ENCODE measurements around the gene ARHGAP5.

Gene ARHGAP5, protein sequence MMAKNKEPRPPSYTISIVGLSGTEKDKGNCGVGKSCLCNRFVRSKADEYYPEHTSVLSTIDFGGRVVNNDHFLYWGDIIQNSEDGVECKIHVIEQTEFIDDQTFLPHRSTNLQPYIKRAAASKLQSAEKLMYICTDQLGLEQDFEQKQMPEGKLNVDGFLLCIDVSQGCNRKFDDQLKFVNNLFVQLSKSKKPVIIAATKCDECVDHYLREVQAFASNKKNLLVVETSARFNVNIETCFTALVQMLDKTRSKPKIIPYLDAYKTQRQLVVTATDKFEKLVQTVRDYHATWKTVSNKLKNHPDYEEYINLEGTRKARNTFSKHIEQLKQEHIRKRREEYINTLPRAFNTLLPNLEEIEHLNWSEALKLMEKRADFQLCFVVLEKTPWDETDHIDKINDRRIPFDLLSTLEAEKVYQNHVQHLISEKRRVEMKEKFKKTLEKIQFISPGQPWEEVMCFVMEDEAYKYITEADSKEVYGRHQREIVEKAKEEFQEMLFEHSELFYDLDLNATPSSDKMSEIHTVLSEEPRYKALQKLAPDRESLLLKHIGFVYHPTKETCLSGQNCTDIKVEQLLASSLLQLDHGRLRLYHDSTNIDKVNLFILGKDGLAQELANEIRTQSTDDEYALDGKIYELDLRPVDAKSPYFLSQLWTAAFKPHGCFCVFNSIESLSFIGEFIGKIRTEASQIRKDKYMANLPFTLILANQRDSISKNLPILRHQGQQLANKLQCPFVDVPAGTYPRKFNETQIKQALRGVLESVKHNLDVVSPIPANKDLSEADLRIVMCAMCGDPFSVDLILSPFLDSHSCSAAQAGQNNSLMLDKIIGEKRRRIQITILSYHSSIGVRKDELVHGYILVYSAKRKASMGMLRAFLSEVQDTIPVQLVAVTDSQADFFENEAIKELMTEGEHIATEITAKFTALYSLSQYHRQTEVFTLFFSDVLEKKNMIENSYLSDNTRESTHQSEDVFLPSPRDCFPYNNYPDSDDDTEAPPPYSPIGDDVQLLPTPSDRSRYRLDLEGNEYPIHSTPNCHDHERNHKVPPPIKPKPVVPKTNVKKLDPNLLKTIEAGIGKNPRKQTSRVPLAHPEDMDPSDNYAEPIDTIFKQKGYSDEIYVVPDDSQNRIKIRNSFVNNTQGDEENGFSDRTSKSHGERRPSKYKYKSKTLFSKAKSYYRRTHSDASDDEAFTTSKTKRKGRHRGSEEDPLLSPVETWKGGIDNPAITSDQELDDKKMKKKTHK (N-terminal part only)

DNA sequence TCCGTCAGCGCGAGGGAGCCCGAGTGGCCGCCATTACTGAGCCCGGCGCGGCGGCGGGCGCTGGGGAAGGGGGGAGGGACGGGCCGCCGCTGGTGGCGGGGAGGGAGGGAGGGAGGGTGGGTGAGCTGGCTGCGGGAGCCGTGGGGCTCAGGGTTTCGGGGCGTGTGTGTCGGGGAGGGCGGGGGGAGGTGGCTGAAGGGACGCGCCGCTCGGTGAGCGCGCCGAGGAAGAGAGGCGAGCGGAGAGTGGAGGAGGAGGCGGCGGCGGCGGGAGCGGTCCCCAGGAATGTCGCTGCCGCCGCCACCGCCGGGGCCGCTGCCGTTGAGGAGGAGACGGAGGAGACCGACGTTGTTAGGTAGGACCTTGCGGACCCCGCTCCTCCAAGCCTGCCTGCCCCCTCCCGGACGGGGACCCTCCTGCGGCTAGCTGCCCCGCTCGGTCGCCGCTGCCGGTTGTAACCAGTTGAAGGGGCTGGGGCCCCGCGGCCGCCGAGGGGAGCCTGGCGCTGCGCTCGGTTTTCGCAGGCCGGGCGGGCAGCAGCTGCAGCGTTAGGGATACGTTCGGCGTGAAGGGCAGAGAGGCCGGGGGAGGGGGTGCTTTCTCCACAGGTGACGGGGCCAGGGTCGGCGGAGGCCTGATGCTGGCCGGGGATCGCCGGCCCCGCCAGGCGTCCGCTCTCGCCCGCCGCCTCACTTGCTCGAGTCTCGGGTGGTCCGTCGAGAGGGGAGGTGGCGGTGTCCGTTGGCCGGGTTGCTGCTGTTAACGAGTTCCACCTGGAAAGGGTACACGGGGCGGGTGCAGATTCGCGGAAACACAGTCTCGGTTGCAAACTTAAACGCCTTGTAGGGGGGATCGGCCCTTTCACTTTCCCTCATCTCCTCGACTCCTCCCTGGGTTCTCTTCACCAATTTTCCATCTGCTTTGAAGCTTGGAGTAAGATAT, at the start of gene ARHGAP5:
Gene ARHGAP5, plus strand, starts transcription at position 224 of the 942 bp plus-strand sequence. CDS start 13,366 bp downstream, outside the sequence.
- peak; percentile 91 for DNase-seq

DNA sequence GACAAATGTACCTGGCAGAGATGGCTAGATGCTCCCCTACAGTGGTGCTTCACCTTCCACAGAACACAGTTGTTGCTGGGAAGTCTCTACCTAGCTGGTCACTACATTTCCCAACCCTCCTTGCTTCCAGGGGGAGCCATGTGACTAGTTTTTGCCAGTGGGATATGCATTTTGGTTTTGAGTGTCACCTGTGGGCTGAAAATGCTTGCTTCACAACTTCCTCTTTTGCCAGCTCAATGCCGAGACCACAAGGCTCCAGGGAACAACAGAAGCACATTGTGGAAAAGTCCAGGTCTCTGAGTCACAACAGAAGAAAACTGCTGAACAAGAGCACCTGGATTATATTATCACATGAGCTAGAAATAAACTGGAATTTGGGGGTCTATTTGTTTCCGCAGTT, 48.5 kb upstream of the ARHGAP5 start:
- DNase-seq, result no peak

DNA sequence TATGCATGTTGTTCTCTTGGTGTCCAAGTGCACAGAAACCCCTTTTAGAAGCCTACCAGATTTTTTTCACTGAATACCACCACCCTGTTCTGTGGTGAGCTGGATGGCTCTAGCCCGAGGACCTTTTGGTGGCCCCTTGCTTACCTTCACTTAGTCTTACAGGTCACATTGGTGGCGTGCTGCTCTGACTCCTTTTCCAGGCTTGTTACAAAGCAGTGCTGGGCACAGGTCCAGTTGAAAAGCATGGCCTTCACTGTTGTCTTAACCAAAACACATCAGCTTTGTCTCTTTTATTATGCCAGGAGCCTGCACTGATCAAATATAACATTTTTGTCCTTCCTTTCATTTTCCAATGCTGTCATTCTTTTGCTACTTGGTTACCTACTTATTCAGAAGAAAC, 43.6 kb upstream of the ARHGAP5 start:
- no peak for DNase-seq

DNA sequence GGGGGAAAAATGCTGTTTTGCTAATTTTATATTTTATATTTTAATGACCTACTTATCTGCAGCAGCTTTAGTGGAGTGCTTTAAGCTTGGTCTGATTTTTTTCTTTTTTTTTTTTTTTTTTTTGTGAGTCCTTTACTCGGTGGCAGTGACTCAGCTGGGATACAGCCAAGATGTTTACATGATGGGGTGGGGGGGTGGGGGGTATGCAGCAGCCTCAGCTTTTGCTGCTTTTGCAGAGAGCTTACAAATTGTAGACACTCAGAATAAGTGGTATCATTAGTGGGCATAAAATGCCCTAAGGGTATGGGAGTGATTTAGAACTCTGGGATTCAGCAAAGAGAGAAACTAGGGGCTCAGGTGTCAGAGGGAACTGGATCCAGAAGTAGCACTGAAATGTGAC, 38.2 kb upstream of the ARHGAP5 start:
- DNase-seq, result no peak

DNA sequence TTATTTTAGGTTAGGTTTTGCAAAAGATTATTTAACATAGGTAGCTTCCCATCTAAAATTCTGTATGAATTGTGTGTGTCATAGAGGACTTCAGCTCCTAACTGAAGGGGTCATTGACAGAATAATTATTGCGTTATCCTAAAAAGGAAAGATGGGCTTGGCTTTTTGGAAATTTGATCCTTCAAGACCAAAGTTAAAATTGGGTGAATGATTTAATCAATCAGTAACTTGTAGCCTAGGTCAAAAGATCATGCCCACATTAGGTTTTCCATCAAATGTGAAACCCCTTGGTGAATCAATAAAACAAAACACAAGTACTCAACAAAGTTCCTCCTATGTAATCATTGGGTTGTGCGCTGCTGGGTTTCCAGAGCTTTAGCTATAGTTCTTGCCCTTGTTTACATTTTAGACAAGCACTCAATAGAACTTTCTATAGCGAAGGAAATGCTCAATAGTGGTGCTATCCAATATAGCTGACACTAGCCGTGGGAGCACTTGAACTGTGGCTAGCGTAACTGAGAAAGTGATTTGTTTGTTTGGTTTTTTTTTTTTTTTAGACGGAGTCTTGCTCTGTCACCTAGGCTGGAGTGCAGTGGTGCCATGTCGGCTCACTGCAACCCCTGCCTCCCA, 37.6 kb upstream of the ARHGAP5 start:
- no peak for DNase-seq

DNA sequence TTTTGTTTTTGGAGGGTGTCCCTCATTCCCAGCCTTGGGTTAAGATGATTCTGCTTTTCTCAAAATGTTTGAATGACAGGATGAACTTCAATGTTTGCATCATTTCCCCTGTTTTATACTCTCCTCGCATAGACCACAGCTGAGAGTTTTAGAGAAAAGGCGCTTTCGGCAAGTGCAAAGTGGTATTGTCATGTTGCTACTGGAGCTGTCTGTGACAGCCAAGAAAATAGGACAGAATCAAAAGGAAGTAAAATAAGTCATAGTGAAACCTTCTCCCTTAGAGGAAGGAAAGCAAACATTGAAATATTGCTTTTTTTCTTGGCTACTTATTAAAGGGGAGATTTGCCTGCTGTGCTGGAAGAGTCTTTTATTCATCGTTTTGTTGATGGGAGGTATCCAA, 33.5 kb upstream of the ARHGAP5 start:
- DNase-seq, result no peak

DNA sequence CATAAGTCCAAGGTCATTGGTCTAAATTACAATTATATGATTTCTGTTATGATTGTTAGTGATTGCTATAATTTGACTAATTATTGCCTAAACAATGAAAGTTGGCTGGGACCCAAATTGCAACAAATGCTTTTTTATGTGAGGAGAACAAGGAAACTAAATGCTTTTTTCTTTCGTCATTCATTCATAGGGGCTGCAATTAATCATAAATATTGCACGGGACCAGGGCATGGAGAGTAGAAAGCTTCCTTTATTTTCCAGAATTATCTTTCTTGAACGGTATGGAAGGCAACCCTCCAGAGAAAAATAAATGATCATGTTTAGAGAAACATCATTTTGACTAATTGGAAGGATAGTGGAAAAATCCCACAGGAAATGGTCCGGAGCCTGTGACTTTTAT, 32.6 kb upstream of the ARHGAP5 start:
- DNase-seq, result no peak

DNA sequence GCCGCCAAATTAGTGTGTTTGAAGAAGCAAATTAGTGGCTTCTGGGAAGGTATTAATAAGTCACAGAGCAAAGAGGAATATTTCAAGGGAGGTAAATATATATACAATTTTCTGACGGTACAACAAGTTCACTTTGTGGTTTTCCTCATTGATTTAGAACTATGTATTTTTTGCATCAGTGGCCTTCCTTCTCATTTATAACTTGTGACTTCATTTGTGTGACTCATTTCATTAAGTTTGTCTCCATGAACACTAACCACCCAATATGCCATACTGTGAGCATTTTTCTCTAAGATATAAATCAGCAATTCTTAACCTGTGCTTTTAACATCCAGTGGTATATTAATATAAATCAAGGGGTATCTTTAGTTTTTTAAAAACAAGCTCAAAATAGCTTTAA, 29.3 kb upstream of the ARHGAP5 start:
- DNase-seq, result no peak

DNA sequence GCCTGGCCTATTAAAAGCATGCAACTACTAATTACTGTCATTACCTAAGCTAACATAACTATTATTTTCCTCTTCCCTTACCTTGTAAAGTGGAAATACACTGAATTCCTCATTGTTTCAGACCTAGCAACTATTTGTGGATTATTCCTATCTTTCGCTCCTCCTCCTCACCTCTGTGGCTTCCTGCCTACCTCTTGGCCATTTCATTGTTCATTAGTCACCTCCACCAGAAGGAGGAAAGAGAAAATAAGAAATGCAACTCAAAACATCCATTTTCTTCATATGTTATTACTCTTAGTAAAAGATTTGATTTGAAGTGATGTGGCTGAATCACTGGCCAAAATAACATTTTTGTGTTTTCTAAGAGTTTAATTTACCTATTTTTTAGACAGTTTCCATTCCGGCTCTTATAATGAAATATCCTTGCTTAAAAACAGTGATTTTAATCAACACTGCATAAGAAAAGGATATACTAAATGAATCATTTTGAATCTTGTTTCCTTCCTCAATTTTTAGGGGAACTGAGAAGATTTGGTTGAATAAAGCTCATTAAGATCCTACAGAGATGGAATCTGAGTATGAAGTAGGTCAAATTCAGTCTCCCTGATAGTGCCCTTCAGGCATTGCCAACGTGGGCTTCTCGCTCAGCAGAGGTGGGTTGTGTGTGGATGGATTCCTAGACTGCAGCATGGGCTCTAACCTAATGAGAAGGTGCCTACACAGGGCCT, 27.6 kb upstream of the ARHGAP5 start:
- DNase-seq, result no peak

DNA sequence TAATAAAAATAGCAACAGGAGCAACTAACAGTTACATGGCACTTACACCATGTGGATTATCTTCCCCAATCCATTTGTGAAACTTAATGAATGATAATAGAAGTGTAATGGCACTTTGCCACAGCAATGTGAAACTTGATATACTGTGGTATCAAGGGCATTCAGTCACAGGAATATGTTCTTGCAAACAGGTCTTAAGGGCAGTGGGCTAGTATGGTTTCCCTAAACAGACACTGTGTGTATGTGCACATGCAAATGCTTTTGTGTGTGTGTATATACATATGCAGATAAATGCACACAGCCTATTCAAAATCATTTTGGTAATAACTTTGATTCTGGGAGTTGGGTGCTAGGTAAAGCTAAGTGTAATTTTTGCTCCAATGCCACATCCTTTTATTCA, 26.2 kb upstream of the ARHGAP5 start:
- DNase-seq, result no peak

DNA sequence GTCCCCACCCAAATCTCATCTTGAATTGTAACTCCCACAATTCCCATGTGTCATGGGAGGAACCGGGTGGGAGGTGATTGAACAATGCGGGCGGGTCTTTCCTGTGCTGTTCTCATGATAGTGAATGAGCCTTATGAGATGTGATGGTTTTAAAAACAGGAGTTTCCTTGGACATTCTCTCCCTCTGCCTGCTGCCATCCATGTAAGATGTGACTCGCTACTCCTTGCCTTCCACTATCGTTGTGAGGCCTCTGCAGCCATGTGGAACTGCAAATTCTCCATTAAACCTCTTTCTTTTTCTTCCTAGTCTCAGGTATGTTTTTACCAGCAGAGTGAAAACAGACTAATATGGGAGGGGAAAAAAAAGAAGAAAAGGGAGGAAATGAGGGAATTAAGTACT, 22.6 kb upstream of the ARHGAP5 start:
- no peak for DNase-seq

DNA sequence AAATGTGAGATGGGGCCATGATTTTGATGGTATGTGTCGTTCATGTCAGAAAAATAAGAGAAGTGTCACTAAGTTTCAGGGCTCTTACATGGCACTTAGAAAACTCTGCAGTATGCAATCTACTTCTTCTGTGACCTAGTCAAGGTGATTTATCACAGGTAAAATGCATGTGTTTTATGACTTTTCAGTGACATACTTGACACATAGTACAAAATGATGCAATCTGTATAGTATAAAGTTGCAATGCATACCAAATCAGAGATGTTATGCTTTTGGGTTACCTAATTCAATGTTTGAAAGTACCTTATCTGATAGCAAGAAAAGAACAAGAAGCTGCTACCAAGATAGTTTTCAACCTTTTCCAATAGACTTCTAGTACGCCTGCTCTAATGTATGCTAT, 21.9 kb upstream of the ARHGAP5 start:
- DNase-seq, result no peak

DNA sequence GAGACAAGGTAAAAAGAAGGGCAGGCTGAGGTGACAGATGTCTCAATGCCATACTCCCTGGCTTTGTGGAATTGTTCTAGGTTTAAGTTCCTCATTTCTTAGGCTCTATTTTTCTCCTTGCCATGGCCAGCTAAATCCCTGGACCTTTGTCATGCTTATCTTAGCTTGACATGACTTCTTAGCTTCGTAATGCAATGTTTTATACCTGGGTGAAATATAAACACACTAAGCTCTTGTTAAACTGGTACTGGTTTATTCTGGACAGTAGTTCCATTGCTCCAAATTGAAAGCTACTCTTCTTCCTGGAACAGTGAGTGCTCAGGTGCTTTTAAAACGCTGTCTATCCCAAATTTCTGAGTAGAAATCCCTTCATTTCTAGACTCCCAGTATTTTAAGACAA, 17.4 kb upstream of the ARHGAP5 start:
- no peak for DNase-seq

DNA sequence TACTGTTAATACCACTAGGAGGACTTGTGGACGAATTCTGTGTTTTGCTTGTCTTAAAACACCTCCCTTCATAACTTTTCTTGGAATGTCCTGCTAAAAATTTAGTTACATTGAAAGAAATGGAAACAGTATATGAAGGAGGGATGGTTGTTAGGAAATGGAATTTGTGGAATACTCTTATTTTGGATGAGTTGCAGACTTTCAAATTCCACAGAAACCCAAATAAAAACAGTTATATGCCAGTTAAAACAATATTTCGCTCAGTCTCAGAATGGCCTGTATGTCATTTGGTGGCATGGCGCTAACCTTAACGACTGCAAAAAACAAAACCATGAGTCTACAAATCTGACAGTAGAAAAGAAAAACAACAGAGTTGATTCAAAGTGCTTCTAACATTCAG, 12.2 kb upstream of the ARHGAP5 start:
- no peak for DNase-seq

DNA sequence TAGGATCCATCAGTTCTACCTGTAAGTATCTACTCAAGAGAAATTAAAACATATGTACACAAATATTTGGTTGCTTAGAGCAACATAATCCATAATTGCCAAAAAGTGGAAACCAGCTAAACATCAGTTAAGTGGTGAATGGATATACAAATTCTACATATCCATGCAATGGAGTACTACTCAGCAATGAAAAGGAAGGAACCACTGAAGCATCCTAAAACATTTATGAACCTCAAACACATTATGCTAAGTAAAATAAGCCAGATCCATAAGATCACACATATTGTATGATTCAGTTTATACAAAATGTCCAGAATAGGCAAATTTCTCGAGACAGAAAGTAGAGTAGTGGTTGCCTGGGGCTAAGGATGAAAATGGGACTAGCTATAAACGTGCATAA, 8.4 kb upstream of the ARHGAP5 start:
- no peak for DNase-seq

DNA sequence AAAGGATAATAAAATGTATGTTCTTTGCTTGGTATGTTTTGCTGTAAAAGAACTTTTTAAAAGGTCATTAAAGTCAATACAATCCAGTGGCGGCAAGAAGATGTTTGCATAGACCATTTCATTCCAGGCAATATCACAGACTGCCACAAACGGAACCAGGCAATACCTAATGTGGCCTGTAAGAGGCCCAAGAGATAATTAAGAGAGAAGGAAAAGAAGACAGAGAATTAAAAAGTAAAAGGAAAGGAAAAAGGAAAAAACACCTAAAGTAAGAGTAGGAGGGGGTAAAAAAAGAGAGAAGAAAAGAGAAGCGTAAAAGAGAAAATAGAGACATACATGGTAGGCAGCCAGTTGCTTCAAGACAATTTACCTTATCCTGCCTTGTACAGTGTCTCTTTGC, 6.8 kb upstream of the ARHGAP5 start:
- no peak for DNase-seq

DNA sequence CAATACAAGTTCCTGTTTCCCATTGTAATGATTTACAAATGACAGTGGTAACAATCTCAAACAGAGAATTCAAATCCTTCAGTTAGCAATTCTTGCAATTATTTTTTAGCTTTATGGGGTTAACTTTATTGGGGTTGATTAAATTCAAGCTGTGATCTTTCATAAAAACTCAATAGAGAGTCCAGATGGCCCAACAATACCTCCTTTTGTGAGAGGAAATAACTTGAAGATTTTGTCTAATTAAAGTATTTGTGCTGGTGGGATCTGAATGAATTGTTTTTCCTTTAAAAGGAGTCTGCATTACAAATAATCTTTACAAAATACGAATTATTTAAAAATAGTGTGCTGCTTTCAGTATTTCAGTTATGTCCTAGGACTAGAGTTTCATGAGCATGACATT, 4.4 kb upstream of the ARHGAP5 start:
- no peak for DNase-seq

DNA sequence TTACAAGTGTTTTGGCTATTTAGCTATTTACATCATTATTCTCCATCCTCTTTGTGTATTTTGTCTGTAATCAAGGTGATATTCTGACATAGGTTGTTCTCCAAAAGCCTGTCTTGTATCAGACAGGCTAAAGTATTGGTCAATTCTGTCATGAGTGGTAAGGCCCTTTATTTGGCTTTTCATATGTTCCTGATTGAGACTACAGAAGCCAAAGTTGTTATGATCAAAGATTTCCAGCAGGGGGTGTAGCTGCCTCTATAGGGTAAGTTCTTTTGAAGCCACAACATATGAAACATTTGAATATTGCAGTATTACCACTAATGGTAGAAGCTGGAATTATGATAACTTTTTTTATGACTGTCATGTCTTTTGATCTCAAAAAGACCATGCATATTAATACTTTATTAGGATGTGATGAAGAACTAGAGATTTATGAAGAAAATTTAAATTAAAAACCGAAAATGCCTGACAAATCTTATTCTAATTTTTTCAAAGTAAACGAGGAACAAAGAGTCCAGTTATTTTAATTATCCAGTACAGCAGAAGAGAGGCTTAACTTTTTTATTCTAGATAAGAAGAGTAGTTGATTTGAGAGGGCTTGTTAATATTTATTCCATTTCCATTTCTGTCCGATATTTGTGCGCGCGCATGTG, 3.4 kb upstream of the ARHGAP5 start:
- DNase-seq, result no peak

DNA sequence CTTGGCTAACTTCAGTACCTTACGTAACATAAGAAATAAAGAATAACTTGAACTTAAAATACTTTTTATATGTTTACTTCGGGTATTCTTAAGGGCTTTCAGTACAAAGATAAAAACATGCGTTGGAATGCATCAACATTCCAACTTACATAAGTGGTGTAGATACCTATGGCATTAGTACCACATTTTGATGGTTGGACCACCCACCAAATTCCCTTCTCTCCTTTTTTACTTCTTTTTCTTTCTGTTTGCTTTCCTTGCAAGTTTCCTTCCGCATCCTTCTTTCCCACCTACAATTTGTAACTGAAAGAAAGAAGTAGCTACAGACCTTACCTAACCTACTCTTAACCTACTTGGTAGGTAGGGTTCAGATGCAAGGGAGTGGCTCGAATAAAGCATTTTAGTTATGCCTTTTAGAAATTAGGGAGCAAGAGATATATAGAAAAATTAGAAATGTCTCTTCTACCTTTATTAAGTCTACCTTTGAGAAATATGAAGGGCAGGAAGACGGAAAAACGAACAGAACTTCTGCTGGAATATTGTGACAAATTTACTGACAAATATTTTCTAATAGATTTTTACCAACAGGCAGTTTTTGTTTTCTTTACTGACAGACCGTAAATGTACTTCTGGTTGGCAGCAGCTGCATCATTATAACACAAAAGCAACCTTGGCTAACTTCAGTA, 2.1 kb upstream of the ARHGAP5 start:
- no peak for DNase-seq

Measured in activated effector memory CD4-positive, alpha-beta T cell treated with anti-CD3 and anti-CD28 coated beads, Interleukin-2, amount 50 U/mL, for 16 hours (primary cell).